GM12864 (cell line): ENCODE data around the gene PLSCR3.

Experiments used
- DNase-seq: peaks from one replicate; pipeline ENCODE4 v3.0.0-alpha.2; 2011; ENCODE audit warnings: low read depth
- H3K4me3 ChIP-seq: 2 replicates; pipeline ENCODE4 v1.5.1; 2011; ENCODE audit warnings: mild to moderate bottlenecking, low read depth, low read length, control low read depth
- TF ChIP-seq, protein P1 (sequence below): IDR thresholded peaks from 2 replicates; pipeline ENCODE4 v1.5.1; 2011; ENCODE audit warnings: low read depth, mild to moderate bottlenecking, moderate library complexity, low read length, control low read depth, inconsistent platforms; ENCODE audit errors: missing control alignments

PLSCR3 gene

DNA sequence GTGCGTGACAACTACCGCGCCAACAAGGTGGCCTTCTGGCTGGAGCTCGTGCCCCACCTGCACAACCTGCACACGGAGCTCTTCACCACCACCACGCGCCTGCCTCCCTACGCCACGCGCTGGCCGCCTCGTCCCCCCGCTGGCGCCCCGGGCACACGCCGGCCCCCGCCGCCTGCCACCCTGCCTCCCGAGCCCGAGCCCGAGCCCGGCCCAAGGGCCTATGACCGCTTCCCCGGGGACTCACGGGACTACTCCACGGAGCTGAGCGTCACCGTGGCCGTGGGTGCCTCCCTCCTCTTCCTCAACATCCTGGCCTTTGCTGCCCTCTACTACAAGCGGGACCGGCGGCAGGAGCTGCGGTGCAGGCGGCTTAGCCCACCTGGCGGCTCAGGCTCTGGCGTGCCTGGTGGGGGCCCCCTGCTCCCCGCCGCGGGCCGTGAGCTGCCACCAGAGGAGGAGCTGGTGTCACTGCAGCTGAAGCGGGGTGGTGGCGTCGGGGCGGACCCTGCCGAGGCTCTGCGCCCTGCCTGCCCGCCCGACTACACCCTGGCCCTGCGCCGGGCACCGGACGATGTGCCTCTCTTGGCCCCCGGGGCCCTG, 22.8 kb upstream of the PLSCR3 start:
- no peak overlapping the region for H3K4me3 ChIP-seq
- no peak for DNase-seq
- TF ChIP-seq, protein P1, sequence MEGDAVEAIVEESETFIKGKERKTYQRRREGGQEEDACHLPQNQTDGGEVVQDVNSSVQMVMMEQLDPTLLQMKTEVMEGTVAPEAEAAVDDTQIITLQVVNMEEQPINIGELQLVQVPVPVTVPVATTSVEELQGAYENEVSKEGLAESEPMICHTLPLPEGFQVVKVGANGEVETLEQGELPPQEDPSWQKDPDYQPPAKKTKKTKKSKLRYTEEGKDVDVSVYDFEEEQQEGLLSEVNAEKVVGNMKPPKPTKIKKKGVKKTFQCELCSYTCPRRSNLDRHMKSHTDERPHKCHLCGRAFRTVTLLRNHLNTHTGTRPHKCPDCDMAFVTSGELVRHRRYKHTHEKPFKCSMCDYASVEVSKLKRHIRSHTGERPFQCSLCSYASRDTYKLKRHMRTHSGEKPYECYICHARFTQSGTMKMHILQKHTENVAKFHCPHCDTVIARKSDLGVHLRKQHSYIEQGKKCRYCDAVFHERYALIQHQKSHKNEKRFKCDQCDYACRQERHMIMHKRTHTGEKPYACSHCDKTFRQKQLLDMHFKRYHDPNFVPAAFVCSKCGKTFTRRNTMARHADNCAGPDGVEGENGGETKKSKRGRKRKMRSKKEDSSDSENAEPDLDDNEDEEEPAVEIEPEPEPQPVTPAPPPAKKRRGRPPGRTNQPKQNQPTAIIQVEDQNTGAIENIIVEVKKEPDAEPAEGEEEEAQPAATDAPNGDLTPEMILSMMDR = no peak

- TF ChIP-seq, protein P1 = peak; percentile 19
- DNase-seq = no peak
- no peak overlapping the region for H3K4me3 ChIP-seq
These were observed 22.0 kb upstream of the PLSCR3 start for GRCh38 chr17:7416323-7416722.

DNA sequence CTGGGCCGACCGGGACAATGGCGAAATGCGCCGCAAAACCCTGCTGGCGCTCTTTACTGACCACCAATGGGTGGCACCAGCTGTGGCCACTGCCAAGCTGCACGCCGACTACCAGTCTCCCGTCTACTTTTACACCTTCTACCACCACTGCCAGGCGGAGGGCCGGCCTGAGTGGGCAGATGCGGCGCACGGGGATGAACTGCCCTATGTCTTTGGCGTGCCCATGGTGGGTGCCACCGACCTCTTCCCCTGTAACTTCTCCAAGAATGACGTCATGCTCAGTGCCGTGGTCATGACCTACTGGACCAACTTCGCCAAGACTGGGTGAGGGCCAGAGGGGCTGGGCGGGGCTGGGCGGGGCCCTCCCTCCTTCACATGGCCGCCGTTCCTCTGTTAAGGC, 21.5 kb upstream of the PLSCR3 start:
- no peak for DNase-seq
- no peak overlapping the region for H3K4me3 ChIP-seq
- TF ChIP-seq, protein P1 = no peak

DNA sequence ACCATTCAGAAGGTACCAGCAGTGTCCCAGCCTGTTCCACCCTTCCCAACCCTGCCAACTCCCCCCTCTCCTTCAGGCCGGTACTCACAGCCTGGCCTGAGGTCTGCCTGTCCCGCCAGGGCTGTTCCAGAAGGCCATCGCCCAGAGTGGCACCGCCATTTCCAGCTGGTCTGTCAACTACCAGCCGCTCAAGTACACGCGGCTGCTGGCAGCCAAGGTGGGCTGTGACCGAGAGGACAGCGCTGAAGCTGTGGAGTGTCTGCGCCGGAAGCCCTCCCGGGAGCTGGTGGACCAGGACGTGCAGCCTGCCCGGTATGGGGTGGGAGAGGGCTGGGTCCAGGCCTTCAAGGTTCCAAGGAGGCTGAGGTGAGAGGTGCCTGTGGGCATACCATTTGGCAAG, 20.5 kb upstream of the PLSCR3 start:
- no peak overlapping the region for H3K4me3 ChIP-seq
- TF ChIP-seq, protein P1 = no peak
- no peak for DNase-seq

GRCh38 chr17:7413346-7413985, 19.1 kb upstream of the PLSCR3 start:
- no peak overlapping the region for H3K4me3 ChIP-seq
- TF ChIP-seq, protein P1 = no peak
- DNase-seq = no peak

DNA sequence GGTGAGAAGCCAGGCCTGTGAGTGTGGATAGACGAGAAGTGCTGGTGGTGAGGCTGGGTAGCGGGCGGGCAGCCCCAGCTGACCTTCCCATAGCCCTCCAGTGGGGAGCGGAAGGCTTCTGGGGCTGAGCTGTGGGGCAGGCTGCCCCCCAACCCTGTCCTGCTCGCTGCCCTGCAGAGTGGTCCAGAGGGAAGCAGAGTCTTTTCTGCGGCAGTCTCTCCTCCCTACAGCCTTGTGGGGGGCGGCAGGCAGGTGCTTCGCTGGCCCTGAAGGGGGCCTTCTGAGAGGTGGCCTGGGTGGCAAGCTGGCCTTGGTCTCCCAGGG, 17.1 kb upstream of the PLSCR3 start:
- TF ChIP-seq, protein P1 = no peak
- no peak for DNase-seq

More for the DNA sequence above, 17.1 kb upstream of the PLSCR3 start:
- no peak overlapping the region for H3K4me3 ChIP-seq
